Fibroblast of mammary gland (primary cell): Measurements from ENCODE around the gene WNT8A.
A peak's percentile ranks its signal among the peaks of the same experiment; 100 is the strongest.
"Not testable (repeated sequence)": the region's sequence is repeated elsewhere in the genome, so short reads cannot be mapped to it uniquely, and the experiment has no call there.

Source experiments
- DNase-seq: peaks from one replicate; pipeline ENCODE4 v3.0.0-alpha.2; 2010; ENCODE audit warnings: low read depth
- H3K4me3 ChIP-seq: 2 replicates; pipeline ENCODE4 v1.5.1; 2011; ENCODE audit warnings: low read depth, mild to moderate bottlenecking, low read length, moderate library complexity; ENCODE audit not compliant: control insufficient read depth
- CTCF ChIP-seq: conservative IDR thresholded peaks from 2 replicates; pipeline ENCODE4 v1.5.1; 2011; ENCODE audit warnings: low read depth, low read length, inconsistent platforms; ENCODE audit not compliant: control insufficient read depth, insufficient read depth

The WNT8A gene

GRCh38 chr5:138051441-138052296 lies 32.2 kb upstream of the WNT8A start:
- DNase-seq, result no peak

GRCh38 chr5:138052718-138053117 lies 31.1 kb upstream of the WNT8A start:
- H3K4me3 ChIP-seq, DNase-seq: not testable (repeated sequence)

More at GRCh38 chr5:138051441-138052296, 32.2 kb upstream of the WNT8A start:
- no peak for TF ChIP-seq CTCF
- H3K4me3 ChIP-seq, result no peak overlapping the region

- DNase-seq, result no peak
Observed at GRCh38 chr5:138053554-138053953, 30.3 kb upstream of the WNT8A start.

GRCh38 chr5:138054206-138054605 lies 29.6 kb upstream of the WNT8A start:
- TF ChIP-seq CTCF, result no peak
- no peak for DNase-seq
- no peak overlapping the region for H3K4me3 ChIP-seq

More at GRCh38 chr5:138053554-138053953, 30.3 kb upstream of the WNT8A start:
- H3K4me3 ChIP-seq, result no peak overlapping the region
- TF ChIP-seq CTCF, result no peak

- no peak overlapping the region for H3K4me3 ChIP-seq
- no peak for TF ChIP-seq CTCF
- DNase-seq, result no peak
Observed at GRCh38 chr5:138054847-138055558, 28.8 kb upstream of the WNT8A start.

- peak; percentile 6 for DNase-seq
- no peak overlapping the region for H3K4me3 ChIP-seq
- TF ChIP-seq CTCF, result no peak
Observed at GRCh38 chr5:138064526-138064925, 19.3 kb upstream of the WNT8A start.

GRCh38 chr5:138065102-138065501 lies 18.7 kb upstream of the WNT8A start:
- peak; percentile 22 for TF ChIP-seq CTCF
- DNase-seq, result no peak
- H3K4me3 ChIP-seq, result no peak overlapping the region
